Natural killer cell (primary cell): ENCODE results near the gene CYP27C1. TPM values are rescaled to one million over a fixed set of nuclear protein-coding genes. Genes with fewer than 3 reads are reported as not detected.

ENCODE experiments used
- ATAC-seq, 3 donors: fragments of 150-1000 bp in 2 of 3; fragments of 200-7000 bp in 1 of 3; cut with Tn5 transposase; 1 replicate in 1 of 3; 2 replicates in 2 of 3; pipeline ENCODE4 v1.10.0; 2021; ENCODE audit warnings: mild to moderate bottlenecking in 2 of 3, moderate library complexity in 2 of 3
- DNase-seq, 2 donors: peaks; one replicate each; pipeline versions ENCODE4 v3.0.0 to v3.0.0-alpha.2; 2013 to 2021; ENCODE audit warnings: mixed read lengths in 1 of 2
- H3K27ac ChIP-seq: one replicate; pipeline ENCODE4 v1.5.1; 2013; ENCODE audit warnings: mild to moderate bottlenecking, low read length
- H3K27me3 ChIP-seq: one replicate; pipeline ENCODE4 v1.6.1; 2013; ENCODE audit warnings: low read length; ENCODE audit not compliant: control insufficient read depth, insufficient read depth
- H3K36me3 ChIP-seq: one replicate; pipeline ENCODE4 v1.6.1; 2013; ENCODE audit warnings: low read length; ENCODE audit not compliant: control insufficient read depth, insufficient read depth
- H3K4me1 ChIP-seq: one replicate; pipeline ENCODE4 v1.6.1; 2013; ENCODE audit warnings: low read length; ENCODE audit not compliant: control insufficient read depth, insufficient read depth
- H3K4me3 ChIP-seq: one replicate; pipeline ENCODE4 v1.5.1; 2013; ENCODE audit warnings: low read length
- H3K9me3 ChIP-seq: one replicate; pipeline ENCODE4 v1.6.1; 2013; ENCODE audit warnings: low read length; ENCODE audit not compliant: control insufficient read depth, insufficient read depth
- H3K27ac Mint-ChIP-seq, 2 donors: one replicate each; pipeline ENCODE4 v1.8.0; 2022; ENCODE audit warnings: mild to moderate bottlenecking in 2 of 2, mixed read lengths in 2 of 2, moderate library complexity in 1 of 2
- H3K27me3 Mint-ChIP-seq, 2 donors: one replicate each; pipeline ENCODE4 v1.8.0; 2022; ENCODE audit warnings: low read depth in 2 of 2, mixed read lengths in 2 of 2
- H3K36me3 Mint-ChIP-seq: one replicate; pipeline ENCODE4 v1.8.0; 2022; ENCODE audit warnings: mixed read lengths
- H3K4me1 Mint-ChIP-seq, 2 donors: one replicate each; pipeline ENCODE4 v1.8.0; 2022; ENCODE audit warnings: mixed read lengths in 2 of 2
- H3K4me3 Mint-ChIP-seq: one replicate; pipeline ENCODE4 v1.8.0; 2022; ENCODE audit warnings: mild to moderate bottlenecking, moderate library complexity, mixed read lengths
- H3K9me3 Mint-ChIP-seq, 2 donors: one replicate each; pipeline ENCODE4 v1.8.0; 2022; ENCODE audit warnings: mixed read lengths in 2 of 2
- WGBS: methylation state at CpG from one replicate; pipeline ENCODE4 v1.1.7; 2013; ENCODE audit warnings: missing lambda C conversion rate; ENCODE audit not compliant: insufficient coverage; 5-methylcytosine and 5-hydroxymethylcytosine counted together
- intact Hi-C: fragments of 100-400 bp; cut with micrococcal nuclease; formaldehyde crosslinking; loops from one replicate; pipeline ENCODE4 v1.14.2; 2022
- total RNA-seq, 4 donors: library from RNA; stranded (reverse); fragments of 120-200 nt in 1 of 4; gene quantifications; one replicate each; pipeline versions ENCODE4 v1.2.3 to v1.2.4, GENCODE V29; 2013 to 2022
- TF ChIP-seq, protein P1 (sequence below): fragments of 200-600 bp; IDR thresholded peaks from one replicate; pipeline ENCODE4 v1.8.0; 2022; ENCODE audit warnings: antibody characterized with exemption

CYP27C1 gene
- total RNA-seq, 3 donors from 2014 or later (not counting 1 experiment from before 2014, with no cell fraction given): not detected

DNA sequence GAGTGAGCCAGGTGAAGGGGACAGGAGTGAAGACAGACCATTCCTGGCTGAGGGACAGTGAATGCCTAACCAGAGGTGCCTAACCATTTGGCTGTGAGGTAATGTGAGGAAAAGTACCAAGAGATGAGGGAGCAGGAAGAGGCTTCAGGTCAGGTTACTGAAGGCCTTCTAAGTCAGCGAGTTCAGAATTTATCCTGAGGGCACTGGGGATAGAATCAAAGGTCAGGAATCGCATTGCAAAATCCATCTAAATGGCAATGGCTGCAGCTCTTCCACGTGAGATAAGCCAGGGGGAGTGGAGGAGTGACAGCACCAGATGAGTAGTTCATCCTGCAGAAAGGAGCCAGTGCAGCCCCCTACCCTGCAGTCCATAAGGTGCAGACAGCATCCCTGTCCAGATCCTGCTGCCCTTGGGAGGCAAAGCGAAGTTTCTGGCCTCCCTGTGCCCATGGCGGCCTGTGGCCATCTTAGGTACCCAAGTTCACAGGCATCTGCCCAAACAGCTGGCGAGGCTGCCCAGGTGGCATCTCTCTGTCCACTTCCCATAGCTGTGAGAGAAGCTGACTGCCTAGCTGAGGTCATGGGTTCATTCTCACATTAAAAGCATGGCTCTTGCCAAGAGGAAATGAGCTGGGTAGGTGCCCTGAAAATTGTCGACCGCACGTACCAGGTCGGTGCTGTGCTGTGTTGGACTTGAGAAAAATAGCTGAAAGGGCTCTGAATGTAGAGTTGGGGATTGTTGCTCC is 49.5 kb downstream of the CYP27C1 start:
- peaks cover 0 to 4% of the 10 kb centered on the region in 2 donors for H3K4me1 Mint-ChIP-seq
- no peaks in the 10 kb centered on the region for H3K9me3 ChIP-seq
- 81% methylated on average over 10 of the region's 10 CpGs for WGBS
- no peak overlapping the region for H3K27ac ChIP-seq
- DNase-seq (no peak), ATAC-seq (no peak)
- H3K27ac Mint-ChIP-seq: no peak overlapping the region
- no peaks in the 10 kb centered on the region for H3K27me3 ChIP-seq
- H3K27me3 Mint-ChIP-seq: peaks cover 0 to 4% of the 10 kb centered on the region in 2 donors
- H3K4me1 ChIP-seq: peaks cover 5% of the 10 kb centered on the region
- H3K36me3 ChIP-seq: no peaks in the 10 kb centered on the region
- no peaks in the 10 kb centered on the region for H3K9me3 Mint-ChIP-seq
- H3K4me3 Mint-ChIP-seq: no peak overlapping the region
- TF ChIP-seq, protein P1, sequence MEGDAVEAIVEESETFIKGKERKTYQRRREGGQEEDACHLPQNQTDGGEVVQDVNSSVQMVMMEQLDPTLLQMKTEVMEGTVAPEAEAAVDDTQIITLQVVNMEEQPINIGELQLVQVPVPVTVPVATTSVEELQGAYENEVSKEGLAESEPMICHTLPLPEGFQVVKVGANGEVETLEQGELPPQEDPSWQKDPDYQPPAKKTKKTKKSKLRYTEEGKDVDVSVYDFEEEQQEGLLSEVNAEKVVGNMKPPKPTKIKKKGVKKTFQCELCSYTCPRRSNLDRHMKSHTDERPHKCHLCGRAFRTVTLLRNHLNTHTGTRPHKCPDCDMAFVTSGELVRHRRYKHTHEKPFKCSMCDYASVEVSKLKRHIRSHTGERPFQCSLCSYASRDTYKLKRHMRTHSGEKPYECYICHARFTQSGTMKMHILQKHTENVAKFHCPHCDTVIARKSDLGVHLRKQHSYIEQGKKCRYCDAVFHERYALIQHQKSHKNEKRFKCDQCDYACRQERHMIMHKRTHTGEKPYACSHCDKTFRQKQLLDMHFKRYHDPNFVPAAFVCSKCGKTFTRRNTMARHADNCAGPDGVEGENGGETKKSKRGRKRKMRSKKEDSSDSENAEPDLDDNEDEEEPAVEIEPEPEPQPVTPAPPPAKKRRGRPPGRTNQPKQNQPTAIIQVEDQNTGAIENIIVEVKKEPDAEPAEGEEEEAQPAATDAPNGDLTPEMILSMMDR: no peak
- intact Hi-C loops: no loop called here
- no peaks in the 10 kb centered on the region for H3K36me3 Mint-ChIP-seq
- H3K4me3 ChIP-seq: no peak overlapping the region

DNA sequence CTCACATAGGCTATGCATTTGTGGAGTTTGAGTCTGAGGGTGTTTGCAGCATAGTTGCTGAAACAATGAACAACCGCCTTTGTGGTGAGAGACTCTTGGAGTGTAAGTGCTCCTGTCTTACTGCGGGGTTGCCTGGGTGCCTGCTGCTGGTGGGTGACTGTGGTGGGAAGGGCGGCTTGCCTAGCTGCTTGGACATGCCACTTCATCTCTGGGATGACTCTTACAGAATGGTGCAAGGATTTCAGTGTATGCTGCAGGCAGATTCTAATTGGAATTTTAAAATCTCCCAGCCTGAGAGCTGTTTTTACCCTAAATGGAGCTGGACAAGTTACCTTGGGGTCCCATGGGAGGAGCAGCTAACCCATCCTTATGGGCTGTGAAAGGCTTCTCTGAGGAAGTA is 50.1 kb downstream of the CYP27C1 start:
- intact Hi-C loops: no loop called here
- peaks cover 0 to under 1% of the 10 kb centered on the region in 2 donors for H3K27me3 Mint-ChIP-seq
- H3K4me1 ChIP-seq: peaks cover 5% of the 10 kb centered on the region
- WGBS: 91% methylated on average over 3 of the region's 3 CpGs
- peaks cover 0 to 4% of the 10 kb centered on the region in 2 donors for H3K4me1 Mint-ChIP-seq
- H3K4me3 Mint-ChIP-seq: no peak overlapping the region
- H3K36me3 ChIP-seq: no peaks in the 10 kb centered on the region
- DNase-seq (no peak), ATAC-seq (no peak)
- TF ChIP-seq, protein P1: no peak
- H3K4me3 ChIP-seq: no peak overlapping the region
- no peaks in the 10 kb centered on the region for H3K27me3 ChIP-seq
- no peaks in the 10 kb centered on the region for H3K36me3 Mint-ChIP-seq
- H3K9me3 Mint-ChIP-seq: no peaks in the 10 kb centered on the region
- H3K27ac ChIP-seq: no peak overlapping the region
- H3K9me3 ChIP-seq: no peaks in the 10 kb centered on the region
- H3K27ac Mint-ChIP-seq: no peak overlapping the region

DNA sequence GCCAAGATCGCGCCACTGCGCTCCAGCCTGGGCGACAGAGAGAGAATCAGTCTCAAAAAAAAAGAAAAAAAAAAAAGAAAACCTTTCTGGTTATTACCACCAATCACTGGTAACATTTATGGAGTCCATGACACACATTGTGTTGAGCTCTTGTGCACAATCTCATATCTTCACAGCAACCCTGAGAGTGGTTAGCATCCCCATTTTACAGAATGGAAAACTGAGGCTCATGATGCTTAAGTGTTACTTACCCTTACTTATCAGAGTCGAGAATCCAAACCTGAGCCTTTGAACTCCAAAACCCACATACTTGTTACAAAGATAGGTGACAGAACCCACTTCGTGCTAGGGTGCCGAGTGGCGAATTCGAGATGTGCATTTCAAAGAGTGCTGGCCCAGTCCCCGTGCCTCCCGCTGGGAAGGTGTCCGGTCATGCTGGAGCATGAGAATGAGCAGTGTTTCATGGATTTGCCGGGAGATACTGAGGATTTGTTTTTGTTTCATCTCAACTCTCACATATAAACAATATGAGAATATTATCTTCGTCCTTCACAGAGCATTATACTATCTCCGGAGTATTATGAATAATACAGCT is 50.9 kb downstream of the CYP27C1 start:
- WGBS: 94% methylated on average over 12 of the region's 15 CpGs

More for the DNA sequence above, 50.9 kb downstream of the CYP27C1 start:
- Histone ChIP-seq H3K27ac (no peak overlapping the region), H3K36me3 (no peaks in the 10 kb centered on the region), H3K27me3 (no peaks in the 10 kb centered on the region), H3K9me3 (no peaks in the 10 kb centered on the region), H3K4me3 (no peak overlapping the region), H3K4me1 (peaks cover 5% of the 10 kb centered on the region)
- no peak overlapping the region for H3K4me3 Mint-ChIP-seq
- no peaks in the 10 kb centered on the region for H3K36me3 Mint-ChIP-seq
- intact Hi-C loops: no loop called here
- H3K27ac Mint-ChIP-seq: no peak overlapping the region
- TF ChIP-seq, protein P1: no peak
- H3K27me3 Mint-ChIP-seq: no peaks in the 10 kb centered on the region
- ATAC-seq (no peak), DNase-seq (no peak)
- no peaks in the 10 kb centered on the region for H3K9me3 Mint-ChIP-seq
- H3K4me1 Mint-ChIP-seq: no peaks in the 10 kb centered on the region
